Lower leg skin (tissue), 4 donors: ENCODE measurements around the gene KAT6B. TPM values are rescaled to one million over a fixed set of nuclear protein-coding genes. Genes with fewer than 3 reads are reported as not detected.

Experiments used
- DNase-seq, 2 donors: peaks; one replicate each; pipeline ENCODE4 v3.0.0-alpha.2; 2019; ENCODE audit warnings: low spot score in 2 of 2
- H3K4me3 ChIP-seq: fragments of 200-600 bp; sonication (generic); 2 replicates; pipeline ENCODE4 v1.5.1; 2017; ENCODE audit warnings: mild to moderate bottlenecking, low read depth; ENCODE audit not compliant: poor library complexity, severe bottlenecking
- POLR2A ChIP-seq, 2 donors: fragments of 450-650 bp; IDR thresholded peaks; one replicate each; pipeline ENCODE4 v1.6.1; 2016 to 2017; ENCODE audit warnings: antibody characterized with exemption in 2 of 2, mild to moderate bottlenecking in 1 of 2, moderate library complexity in 1 of 2
- whole genome bisulfite sequencing, 2 donors: methylation state at CpG; one replicate each; pipeline ENCODE4 v1.1.5; 2018; 5-methylcytosine and 5-hydroxymethylcytosine counted together
- intact Hi-C: fragments of 100-400 bp; cut with DNase I; formaldehyde crosslinking; loops from one replicate; pipeline ENCODE4 v1.15.0; 2023; ENCODE audit warnings: low total_unique reads
- total RNA-seq, 4 donors: library from RNA; depleted of rRNA; stranded (reverse); fragments of >200 nt; gene quantifications; one replicate each; pipeline ENCODE4 v1.1.0, GENCODE V29; 2016
- TF ChIP-seq, protein P1 (sequence below), 3 donors: fragments of 450-650 bp; IDR thresholded peaks; one replicate each; pipeline ENCODE4 v1.5.1; 2016; ENCODE audit warnings: antibody characterized with exemption in 3 of 3, mild to moderate bottlenecking in 3 of 3, moderate library complexity in 2 of 3

The KAT6B gene
- total RNA-seq, 4 donors from 2014 or later, result 17.2 to 40.1 (median 34.5) TPM

GRCh38 chr10:74835963-74836362 is 9.6 kb downstream of the KAT6B start:
- DNase-seq, result no peak
- intact Hi-C loops, result no loop called here
- no peak for TF ChIP-seq POLR2A (IDR thresholded peaks at IDR 0.05)
- TF ChIP-seq, protein P1, sequence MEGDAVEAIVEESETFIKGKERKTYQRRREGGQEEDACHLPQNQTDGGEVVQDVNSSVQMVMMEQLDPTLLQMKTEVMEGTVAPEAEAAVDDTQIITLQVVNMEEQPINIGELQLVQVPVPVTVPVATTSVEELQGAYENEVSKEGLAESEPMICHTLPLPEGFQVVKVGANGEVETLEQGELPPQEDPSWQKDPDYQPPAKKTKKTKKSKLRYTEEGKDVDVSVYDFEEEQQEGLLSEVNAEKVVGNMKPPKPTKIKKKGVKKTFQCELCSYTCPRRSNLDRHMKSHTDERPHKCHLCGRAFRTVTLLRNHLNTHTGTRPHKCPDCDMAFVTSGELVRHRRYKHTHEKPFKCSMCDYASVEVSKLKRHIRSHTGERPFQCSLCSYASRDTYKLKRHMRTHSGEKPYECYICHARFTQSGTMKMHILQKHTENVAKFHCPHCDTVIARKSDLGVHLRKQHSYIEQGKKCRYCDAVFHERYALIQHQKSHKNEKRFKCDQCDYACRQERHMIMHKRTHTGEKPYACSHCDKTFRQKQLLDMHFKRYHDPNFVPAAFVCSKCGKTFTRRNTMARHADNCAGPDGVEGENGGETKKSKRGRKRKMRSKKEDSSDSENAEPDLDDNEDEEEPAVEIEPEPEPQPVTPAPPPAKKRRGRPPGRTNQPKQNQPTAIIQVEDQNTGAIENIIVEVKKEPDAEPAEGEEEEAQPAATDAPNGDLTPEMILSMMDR (IDR thresholded peaks at IDR 0.05), result no peak
- no peak overlapping the region for H3K4me3 ChIP-seq
- WGBS, 2 donors, result 96 to 97% methylated on average over 3 of the region's 3 CpGs

DNA sequence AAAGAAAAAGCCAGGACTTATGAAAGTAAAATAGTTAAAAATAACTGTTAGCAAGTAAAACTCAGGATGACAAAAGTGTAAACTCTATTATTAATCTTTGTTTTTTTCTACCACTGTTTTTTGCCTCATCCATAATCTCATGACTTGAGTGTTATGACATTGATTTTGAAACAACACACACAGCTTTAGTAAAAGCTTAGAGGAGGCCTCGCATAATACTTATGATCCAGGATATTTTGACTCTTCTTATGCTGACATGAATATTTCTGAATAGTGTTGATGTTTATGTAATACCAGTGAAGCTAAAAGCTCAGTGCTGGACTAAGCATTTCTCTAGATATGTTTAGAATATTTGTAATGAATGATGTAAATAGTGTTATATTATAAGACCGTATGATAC is 10.5 kb downstream of the KAT6B start:
- no peak for DNase-seq

GRCh38 chr10:74837743-74838142 is 11.3 kb downstream of the KAT6B start:
- WGBS, 2 donors, result 59 to 61% methylated on average over 4 of the region's 4 CpGs
- intact Hi-C loops, result no loop called here
- no peak for TF ChIP-seq POLR2A (IDR thresholded peaks at IDR 0.05)
- TF ChIP-seq, protein P1 (IDR thresholded peaks at IDR 0.05), result no peak

More for the DNA sequence above, 10.5 kb downstream of the KAT6B start:
- WGBS, 2 donors, result 71 to 74% methylated on average over 2 of the region's 2 CpGs
- no peak for TF ChIP-seq POLR2A (IDR thresholded peaks at IDR 0.05)
- TF ChIP-seq, protein P1 (IDR thresholded peaks at IDR 0.05), result no peak
- intact Hi-C loops, result no loop called here
- no peak overlapping the region for H3K4me3 ChIP-seq

DNA sequence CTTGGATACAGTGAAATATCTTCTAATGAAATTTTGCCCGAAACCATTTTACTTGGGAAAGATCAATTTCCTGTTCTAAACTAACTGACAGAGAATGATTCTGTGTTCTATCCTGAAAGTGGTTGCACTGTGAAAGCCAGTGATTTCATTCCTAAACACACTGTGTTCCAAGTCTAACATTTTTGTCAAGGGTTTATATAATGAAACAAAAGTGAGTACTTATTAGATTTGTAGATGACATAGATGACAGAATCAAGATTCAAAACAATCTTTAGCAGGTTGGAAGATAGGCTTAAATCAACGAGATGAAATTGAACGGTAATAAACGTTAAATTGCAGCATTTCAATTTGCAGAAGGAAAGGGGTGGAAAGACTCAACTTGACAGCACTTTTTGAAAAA is 13.3 kb downstream of the KAT6B start:
- H3K4me3 ChIP-seq, result no peak overlapping the region
- WGBS, 2 donors, result 74 to 78% methylated on average over 4 of the region's 4 CpGs
- TF ChIP-seq, protein P1 (IDR thresholded peaks at IDR 0.05), result no peak
- no peak for TF ChIP-seq POLR2A (IDR thresholded peaks at IDR 0.05)
- intact Hi-C loops, result no loop called here
- DNase-seq, result no peak

More at GRCh38 chr10:74837743-74838142, 11.3 kb downstream of the KAT6B start:
- no peak overlapping the region for H3K4me3 ChIP-seq
- DNase-seq, result no peak

DNA sequence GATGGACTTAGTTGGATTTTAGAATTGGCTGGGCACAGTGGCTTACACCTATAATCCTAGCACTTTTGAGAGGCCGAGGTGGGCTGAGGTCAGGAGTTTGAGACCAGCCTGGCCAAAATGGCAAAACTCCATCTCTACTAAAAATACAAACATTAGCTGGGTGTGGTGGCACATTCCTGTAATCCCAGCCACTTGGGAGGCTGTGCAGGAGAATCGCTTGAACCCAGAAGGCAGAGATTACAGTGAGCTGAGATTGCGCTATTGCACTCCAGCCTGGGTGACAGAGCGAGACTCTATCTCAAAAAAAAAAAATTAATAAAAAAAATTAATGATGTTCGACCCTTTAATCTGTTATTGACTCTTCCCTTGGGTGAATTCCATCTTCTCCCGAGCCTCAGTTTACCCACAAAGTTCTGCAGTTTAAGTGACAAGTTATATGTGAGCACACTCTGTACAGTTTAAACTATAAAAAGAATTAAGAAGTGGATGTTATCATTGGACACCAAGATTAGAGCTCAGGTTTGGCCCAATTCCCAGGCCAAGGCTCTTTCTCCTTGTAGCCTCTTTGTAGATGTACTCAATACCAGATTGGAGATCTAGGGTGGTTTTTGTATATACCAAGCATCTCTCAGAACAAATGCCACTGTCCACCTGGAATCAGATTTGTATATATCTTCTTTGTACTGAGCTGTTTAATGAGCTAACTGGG is 15.0 kb downstream of the KAT6B start:
- no peak overlapping the region for H3K4me3 ChIP-seq
- no peak for DNase-seq
- WGBS, 2 donors, result 88 to 95% methylated on average over 6 of the region's 6 CpGs
- TF ChIP-seq POLR2A (IDR thresholded peaks at IDR 0.05), result no peak
- TF ChIP-seq, protein P1 (IDR thresholded peaks at IDR 0.05), result no peak
- intact Hi-C loops, result no loop called here
